HepG2 (cell line): ENCODE results near the gene ADGRF1. TPM values are rescaled to one million over a fixed set of nuclear protein-coding genes. Genes with fewer than 3 reads are reported as not detected.

Source experiments
- ATF2 ChIP-seq: sonication (generic); formaldehyde crosslinking; IDR thresholded peaks from 2 replicates; pipeline ENCODE4 v1.4.0; 2020; ENCODE audit warnings: missing genetic modification reagents
- DR1 ChIP-seq: sonication (generic); formaldehyde crosslinking; IDR thresholded peaks from 2 replicates; pipeline ENCODE4 v1.8.0; 2021; ENCODE audit warnings: mild to moderate bottlenecking, missing genetic modification reagents, inconsistent platforms
- FOXJ3 ChIP-seq: sonication (generic); formaldehyde crosslinking; IDR thresholded peaks from 2 replicates; pipeline ENCODE4 v1.4.0; 2020; ENCODE audit warnings: missing genetic modification reagents, mild to moderate bottlenecking, borderline replicate concordance
- NFE2 ChIP-seq: sonication (generic); formaldehyde crosslinking; IDR thresholded peaks from 2 replicates; pipeline ENCODE4 v1.4.0; 2020; ENCODE audit warnings: missing genetic modification reagents
- NONO ChIP-seq, 2 experiments: fragments of 450-650 bp in 1 of 2; sonication (generic) in 1 of 2; formaldehyde crosslinking in 1 of 2; IDR thresholded peaks in 1 of 2; conservative IDR thresholded peaks in 1 of 2; 2 replicates each; pipeline versions ENCODE4 v1.6.1 to v1.8.0; 2017 to 2022; ENCODE audit warnings: mild to moderate bottlenecking in 1 of 2, missing genetic modification reagents in 1 of 2, moderate library complexity in 1 of 2
- PHF8 ChIP-seq: sonication (generic); formaldehyde crosslinking; IDR thresholded peaks from 2 replicates; pipeline ENCODE4 v1.5.0; 2020; ENCODE audit warnings: missing genetic modification reagents
- SMAD1 ChIP-seq: sonication (generic); formaldehyde crosslinking; IDR thresholded peaks from 2 replicates; pipeline ENCODE4 v1.4.0; 2020; ENCODE audit warnings: missing genetic modification reagents, low read depth, mild to moderate bottlenecking, borderline replicate concordance
- ZNF3 ChIP-seq: IDR thresholded peaks from 2 replicates; pipeline ENCODE4 v1.7.0; 2017; ENCODE audit warnings: inconsistent platforms
- polyA plus RNA-seq, 8 experiments: library from polyadenylated mRNA; depleted of rRNA in 3 of 8; stranded (reverse) in 7 of 8; unstranded in 1 of 8; fragments of >200 nt; fragmentation: Illumina TruSeq in 4 of 8; extraction: Trizol in 4 of 8; gene quantifications; 2 replicates each; pipeline versions ENCODE4 v1.2.1 to v1.2.3, GENCODE V29; 2011 to 2016; ENCODE audit warnings: low read depth in 4 of 8, missing spikeins in 1 of 8, mixed read lengths in 1 of 8; ENCODE audit not compliant: insufficient read depth in 1 of 8
- total RNA-seq, 5 experiments: library from RNA; depleted of rRNA; stranded (reverse); fragments of >200 nt; fragmentation: Illumina TruSeq; extraction: Trizol; gene quantifications; 2 replicates each; pipeline ENCODE4 v1.2.3, GENCODE V29; 2016; ENCODE audit warnings: low read depth in 1 of 5
- TF ChIP-seq, protein P1 (sequence below): sonication (generic); formaldehyde crosslinking; IDR thresholded peaks from 2 replicates; pipeline ENCODE4 v1.5.0; 2020; ENCODE audit warnings: mild to moderate bottlenecking, missing genetic modification reagents, borderline replicate concordance
- TF ChIP-seq, protein P2 (sequence below): sonication (generic); formaldehyde crosslinking; IDR thresholded peaks from 2 replicates; pipeline ENCODE4 v1.4.0; 2020; ENCODE audit warnings: mild to moderate bottlenecking, missing genetic modification reagents
- TF ChIP-seq, protein P3 (sequence below): IDR thresholded peaks from 2 replicates; pipeline ENCODE4 v1.4.0; 2020; ENCODE audit warnings: mild to moderate bottlenecking, missing genetic modification reagents

The ADGRF1 gene
- total and polyA plus RNA-seq, 2 of the 13 experiments (the other 11 are each of a cell fraction or from before 2014, with no cell fraction given): not detected

GRCh38 chr6:47073125-47074110 lies 31.3 kb upstream of the ADGRF1 start (continued):
- TF ChIP-seq, protein P1, sequence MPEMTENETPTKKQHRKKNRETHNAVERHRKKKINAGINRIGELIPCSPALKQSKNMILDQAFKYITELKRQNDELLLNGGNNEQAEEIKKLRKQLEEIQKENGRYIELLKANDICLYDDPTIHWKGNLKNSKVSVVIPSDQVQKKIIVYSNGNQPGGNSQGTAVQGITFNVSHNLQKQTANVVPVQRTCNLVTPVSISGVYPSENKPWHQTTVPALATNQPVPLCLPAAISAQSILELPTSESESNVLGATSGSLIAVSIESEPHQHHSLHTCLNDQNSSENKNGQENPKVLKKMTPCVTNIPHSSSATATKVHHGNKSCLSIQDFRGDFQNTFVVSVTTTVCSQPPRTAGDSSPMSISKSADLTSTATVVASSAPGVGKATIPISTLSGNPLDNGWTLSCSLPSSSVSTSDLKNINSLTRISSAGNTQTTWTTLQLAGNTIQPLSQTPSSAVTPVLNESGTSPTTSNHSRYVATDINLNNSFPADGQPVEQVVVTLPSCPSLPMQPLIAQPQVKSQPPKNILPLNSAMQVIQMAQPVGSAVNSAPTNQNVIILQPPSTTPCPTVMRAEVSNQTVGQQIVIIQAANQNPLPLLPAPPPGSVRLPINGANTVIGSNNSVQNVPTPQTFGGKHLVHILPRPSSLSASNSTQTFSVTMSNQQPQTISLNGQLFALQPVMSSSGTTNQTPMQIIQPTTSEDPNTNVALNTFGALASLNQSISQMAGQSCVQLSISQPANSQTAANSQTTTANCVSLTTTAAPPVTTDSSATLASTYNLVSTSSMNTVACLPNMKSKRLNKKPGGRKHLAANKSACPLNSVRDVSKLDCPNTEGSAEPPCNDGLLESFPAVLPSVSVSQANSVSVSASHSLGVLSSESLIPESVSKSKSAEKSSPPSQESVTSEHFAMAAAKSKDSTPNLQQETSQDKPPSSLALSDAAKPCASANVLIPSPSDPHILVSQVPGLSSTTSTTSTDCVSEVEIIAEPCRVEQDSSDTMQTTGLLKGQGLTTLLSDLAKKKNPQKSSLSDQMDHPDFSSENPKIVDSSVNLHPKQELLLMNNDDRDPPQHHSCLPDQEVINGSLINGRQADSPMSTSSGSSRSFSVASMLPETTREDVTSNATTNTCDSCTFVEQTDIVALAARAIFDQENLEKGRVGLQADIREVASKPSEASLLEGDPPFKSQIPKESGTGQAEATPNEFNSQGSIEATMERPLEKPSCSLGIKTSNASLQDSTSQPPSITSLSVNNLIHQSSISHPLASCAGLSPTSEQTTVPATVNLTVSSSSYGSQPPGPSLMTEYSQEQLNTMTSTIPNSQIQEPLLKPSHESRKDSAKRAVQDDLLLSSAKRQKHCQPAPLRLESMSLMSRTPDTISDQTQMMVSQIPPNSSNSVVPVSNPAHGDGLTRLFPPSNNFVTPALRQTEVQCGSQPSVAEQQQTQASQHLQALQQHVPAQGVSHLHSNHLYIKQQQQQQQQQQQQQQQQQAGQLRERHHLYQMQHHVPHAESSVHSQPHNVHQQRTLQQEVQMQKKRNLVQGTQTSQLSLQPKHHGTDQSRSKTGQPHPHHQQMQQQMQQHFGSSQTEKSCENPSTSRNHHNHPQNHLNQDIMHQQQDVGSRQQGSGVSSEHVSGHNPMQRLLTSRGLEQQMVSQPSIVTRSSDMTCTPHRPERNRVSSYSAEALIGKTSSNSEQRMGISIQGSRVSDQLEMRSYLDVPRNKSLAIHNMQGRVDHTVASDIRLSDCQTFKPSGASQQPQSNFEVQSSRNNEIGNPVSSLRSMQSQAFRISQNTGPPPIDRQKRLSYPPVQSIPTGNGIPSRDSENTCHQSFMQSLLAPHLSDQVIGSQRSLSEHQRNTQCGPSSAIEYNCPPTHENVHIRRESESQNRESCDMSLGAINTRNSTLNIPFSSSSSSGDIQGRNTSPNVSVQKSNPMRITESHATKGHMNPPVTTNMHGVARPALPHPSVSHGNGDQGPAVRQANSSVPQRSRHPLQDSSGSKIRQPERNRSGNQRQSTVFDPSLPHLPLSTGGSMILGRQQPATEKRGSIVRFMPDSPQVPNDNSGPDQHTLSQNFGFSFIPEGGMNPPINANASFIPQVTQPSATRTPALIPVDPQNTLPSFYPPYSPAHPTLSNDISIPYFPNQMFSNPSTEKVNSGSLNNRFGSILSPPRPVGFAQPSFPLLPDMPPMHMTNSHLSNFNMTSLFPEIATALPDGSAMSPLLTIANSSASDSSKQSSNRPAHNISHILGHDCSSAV: no peak
- TF ChIP-seq NONO (IDR thresholded peaks at IDR 0.05) (no peak), NONO (CRISPR knock-in tag; conservative IDR thresholded peaks at IDR 0.05) (no peak; the same call in 1 of the 2 replicates), DR1 (CRISPR knock-in tag) (0 out of 2 replicates have a peak, but pooled peaks have one; percentile 39), ZNF3 (no peak), NFE2 (CRISPR knock-in tag) (no peak), SMAD1 (CRISPR knock-in tag) (0 out of 2 replicates have a peak, but pooled peaks have one; percentile 64), PHF8 (peak; percentile 49; the same call in 1 of the 2 replicates), ATF2 (CRISPR knock-in tag) (peak; percentile 91), FOXJ3 (CRISPR knock-in tag) (peak; percentile 99)
- TF ChIP-seq, protein P2, sequence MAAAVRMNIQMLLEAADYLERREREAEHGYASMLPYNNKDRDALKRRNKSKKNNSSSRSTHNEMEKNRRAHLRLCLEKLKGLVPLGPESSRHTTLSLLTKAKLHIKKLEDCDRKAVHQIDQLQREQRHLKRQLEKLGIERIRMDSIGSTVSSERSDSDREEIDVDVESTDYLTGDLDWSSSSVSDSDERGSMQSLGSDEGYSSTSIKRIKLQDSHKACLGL (CRISPR knock-in tag): no peak; the same call in 1 of the 2 replicates
- TF ChIP-seq, protein P3, sequence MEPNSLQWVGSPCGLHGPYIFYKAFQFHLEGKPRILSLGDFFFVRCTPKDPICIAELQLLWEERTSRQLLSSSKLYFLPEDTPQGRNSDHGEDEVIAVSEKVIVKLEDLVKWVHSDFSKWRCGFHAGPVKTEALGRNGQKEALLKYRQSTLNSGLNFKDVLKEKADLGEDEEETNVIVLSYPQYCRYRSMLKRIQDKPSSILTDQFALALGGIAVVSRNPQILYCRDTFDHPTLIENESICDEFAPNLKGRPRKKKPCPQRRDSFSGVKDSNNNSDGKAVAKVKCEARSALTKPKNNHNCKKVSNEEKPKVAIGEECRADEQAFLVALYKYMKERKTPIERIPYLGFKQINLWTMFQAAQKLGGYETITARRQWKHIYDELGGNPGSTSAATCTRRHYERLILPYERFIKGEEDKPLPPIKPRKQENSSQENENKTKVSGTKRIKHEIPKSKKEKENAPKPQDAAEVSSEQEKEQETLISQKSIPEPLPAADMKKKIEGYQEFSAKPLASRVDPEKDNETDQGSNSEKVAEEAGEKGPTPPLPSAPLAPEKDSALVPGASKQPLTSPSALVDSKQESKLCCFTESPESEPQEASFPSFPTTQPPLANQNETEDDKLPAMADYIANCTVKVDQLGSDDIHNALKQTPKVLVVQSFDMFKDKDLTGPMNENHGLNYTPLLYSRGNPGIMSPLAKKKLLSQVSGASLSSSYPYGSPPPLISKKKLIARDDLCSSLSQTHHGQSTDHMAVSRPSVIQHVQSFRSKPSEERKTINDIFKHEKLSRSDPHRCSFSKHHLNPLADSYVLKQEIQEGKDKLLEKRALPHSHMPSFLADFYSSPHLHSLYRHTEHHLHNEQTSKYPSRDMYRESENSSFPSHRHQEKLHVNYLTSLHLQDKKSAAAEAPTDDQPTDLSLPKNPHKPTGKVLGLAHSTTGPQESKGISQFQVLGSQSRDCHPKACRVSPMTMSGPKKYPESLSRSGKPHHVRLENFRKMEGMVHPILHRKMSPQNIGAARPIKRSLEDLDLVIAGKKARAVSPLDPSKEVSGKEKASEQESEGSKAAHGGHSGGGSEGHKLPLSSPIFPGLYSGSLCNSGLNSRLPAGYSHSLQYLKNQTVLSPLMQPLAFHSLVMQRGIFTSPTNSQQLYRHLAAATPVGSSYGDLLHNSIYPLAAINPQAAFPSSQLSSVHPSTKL: peak; percentile 100
